ENCODE measurements around the gene ADCY6.

ADCY6 gene

GRCh38 chr12:48782457-48783395 lies 6.2 kb downstream of the ADCY6 start:
- DNase-seq = no peak

- no peak for DNase-seq
Observed at GRCh38 chr12:48781750-48782456, 7.0 kb downstream of the ADCY6 start.

GRCh38 chr12:48780381-48781025 lies 8.4 kb downstream of the ADCY6 start:
- no peak for DNase-seq

GRCh38 chr12:48779869-48780268 lies 9.0 kb downstream of the ADCY6 start:
- peak; percentile 31 for DNase-seq

GRCh38 chr12:48777501-48778400 lies 11.1 kb downstream of the ADCY6 start:
- DNase-seq = no peak

GRCh38 chr12:48776956-48777355 lies 11.9 kb downstream of the ADCY6 start:
- DNase-seq = no peak

GRCh38 chr12:48775991-48776649 lies 12.8 kb downstream of the ADCY6 start:
- no peak for DNase-seq

- DNase-seq = no peak
Observed at GRCh38 chr12:48775299-48775698, 13.6 kb downstream of the ADCY6 start.

GRCh38 chr12:48774516-48774915 lies 14.4 kb downstream of the ADCY6 start:
- DNase-seq = no peak

GRCh38 chr12:48773686-48774085 lies 15.2 kb downstream of the ADCY6 start:
- DNase-seq = no peak

GRCh38 chr12:48771588-48772112 lies 17.2 kb downstream of the ADCY6 start:
- no peak for DNase-seq

- DNase-seq = no peak
Observed at GRCh38 chr12:48770756-48771155, 18.1 kb downstream of the ADCY6 start.

- DNase-seq = no peak
Observed at GRCh38 chr12:48768736-48769135, 20.2 kb downstream of the ADCY6 start.

- no peak for DNase-seq
Observed at GRCh38 chr12:48768147-48768546, 20.7 kb downstream of the ADCY6 start.

GRCh38 chr12:48767521-48767920 lies 21.4 kb downstream of the ADCY6 start:
- no peak for DNase-seq

GRCh38 chr12:48767047-48767446 lies 21.8 kb downstream of the ADCY6 start:
- DNase-seq = no peak

- peak; percentile 21 for DNase-seq
Observed at GRCh38 chr12:48765753-48766162, 23.1 kb downstream of the ADCY6 start.

- DNase-seq = no peak
Observed at GRCh38 chr12:48764521-48764920, 24.4 kb downstream of the ADCY6 start.

GRCh38 chr12:48758737-48759136 lies 30.2 kb downstream of the ADCY6 start:
- no peak for DNase-seq

- DNase-seq = no peak
Observed at GRCh38 chr12:48758186-48758585, 30.7 kb downstream of the ADCY6 start.

GRCh38 chr12:48750769-48751356 lies 38.0 kb downstream of the ADCY6 start:
- DNase-seq = no peak
